Gastrocnemius medialis (tissue), 4 donors: ENCODE measurements around the gene ARMC8. TPM values are rescaled to one million over a fixed set of nuclear protein-coding genes. Genes with fewer than 3 reads are reported as not detected.

Source experiments
- ATAC-seq, 2 donors: fragments of 150-250 bp; one replicate each; pipeline ENCODE4 v1.9.1; 2016
- DNase-seq, 2 donors: peaks; one replicate each; pipeline ENCODE4 v3.0.0-alpha.2; 2019
- H3K27ac ChIP-seq, 4 donors: fragments of 200-600 bp; sonication (generic); 1 replicate in 1 of 4; 2 replicates in 3 of 4; pipeline ENCODE4 v1.5.1; 2016 to 2018; ENCODE audit warnings: mild to moderate bottlenecking in 2 of 4, moderate library complexity in 1 of 4
- H3K27me3 ChIP-seq, 3 donors: fragments of 200-600 bp; sonication (generic) in 2 of 3; 1 replicate in 1 of 3; 2 replicates in 2 of 3; pipeline versions ENCODE4 v1.5.1 to v1.6.0; 2016 to 2019; ENCODE audit warnings: mild to moderate bottlenecking in 1 of 3, moderate library complexity in 1 of 3
- H3K36me3 ChIP-seq, 2 donors: fragments of 200-600 bp; sonication (generic) in 1 of 2; one replicate each; pipeline ENCODE4 v1.5.1; 2017 to 2018
- H3K4me1 ChIP-seq, 2 donors: fragments of 200-600 bp; sonication (generic) in 1 of 2; one replicate each; pipeline ENCODE4 v1.5.1; 2016 to 2017; ENCODE audit warnings: mild to moderate bottlenecking in 2 of 2
- H3K4me3 ChIP-seq, 4 donors: fragments of 200-600 bp; sonication (generic) in 3 of 4; 1 replicate in 1 of 4; 2 replicates in 3 of 4; pipeline ENCODE4 v1.5.1; 2016 to 2019; ENCODE audit warnings: mild to moderate bottlenecking in 2 of 4
- H3K9me3 ChIP-seq, 3 donors: fragments of 200-600 bp; sonication (generic) in 2 of 3; 1 replicate in 1 of 3; 2 replicates in 2 of 3; pipeline ENCODE4 v1.5.1; 2016 to 2019
- CTCF ChIP-seq, 5 experiments: fragments of 450-650 bp in 3 of 5; fragments of 200-600 bp in 2 of 5; sonication (generic) in 2 of 5; IDR thresholded peaks in 4 of 5; conservative IDR thresholded peaks in 1 of 5; 1 replicate in 4 of 5; 2 replicates in 1 of 5; pipeline ENCODE4 v1.5.1; 2016 to 2019; ENCODE audit warnings: antibody characterized with exemption in 5 of 5, mild to moderate bottlenecking in 3 of 5, moderate library complexity in 3 of 5
- POLR2A ChIP-seq, 2 donors: fragments of 450-650 bp; IDR thresholded peaks; one replicate each; pipeline ENCODE4 v1.6.1; 2017; ENCODE audit warnings: antibody characterized with exemption in 2 of 2, mild to moderate bottlenecking in 2 of 2, moderate library complexity in 2 of 2
- in situ Hi-C, 4 donors: fragments of 200-750 bp; cut with MboI; loops; one replicate each; pipeline versions ENCODE4 v1.15.0 to v1.8.0; 2017; ENCODE audit warnings: low sequenced_read_pairs in 4 of 4
- intact Hi-C: fragments of 100-400 bp; cut with DNase I; formaldehyde crosslinking; loops from one replicate; pipeline ENCODE4 v1.15.1; 2023; ENCODE audit warnings: low total_unique reads
- total RNA-seq, 4 donors: library from RNA; depleted of rRNA; stranded (reverse); fragments of >200 nt; gene quantifications; one replicate each; pipeline versions ENCODE4 v1.1.0 to v1.2.3, GENCODE V29; 2016

The ARMC8 gene
- total RNA-seq, 4 donors from 2014 or later = 53.1 to 83.1 (median 65.8) TPM

GRCh38 chr3:138254216-138254615, 67.1 kb downstream of the ARMC8 start:
- Histone ChIP-seq H3K36me3 (peaks cover 0 to 5% of the 10 kb centered on the region in 2 donors), H3K27me3 (no peaks in the 10 kb centered on the region), H3K4me3 (no peak overlapping the region), H3K9me3 (no peaks in the 10 kb centered on the region), H3K4me1 (peaks cover 2 to 10% of the 10 kb centered on the region in 2 donors), H3K27ac (no peak overlapping the region)
- DNase-seq = no peak
- no peak for ATAC-seq
- no peak for TF ChIP-seq POLR2A (IDR thresholded peaks at IDR 0.05)
- TF ChIP-seq CTCF (IDR thresholded peaks at IDR 0.05 in 4 of 5, conservative IDR thresholded peaks at IDR 0.05 in 1 of 5) = no peak
- in situ Hi-C loops (no loop called here), intact Hi-C loops (no loop called here)

- H3K9me3 ChIP-seq = no peaks in the 10 kb centered on the region
- no peaks in the 10 kb centered on the region for H3K27me3 ChIP-seq
- peaks cover 2 to 10% of the 10 kb centered on the region in 2 donors for H3K4me1 ChIP-seq
- no peak for DNase-seq
- TF ChIP-seq POLR2A (IDR thresholded peaks at IDR 0.05) = no peak
- no peak for TF ChIP-seq CTCF (IDR thresholded peaks at IDR 0.05 in 4 of 5, conservative IDR thresholded peaks at IDR 0.05 in 1 of 5)
- H3K36me3 ChIP-seq = peaks cover 0 to 4% of the 10 kb centered on the region in 2 donors
- no peak overlapping the region for H3K4me3 ChIP-seq
- ATAC-seq = no peak
- in situ Hi-C loops (no loop called here), intact Hi-C loops (no loop called here)
- H3K27ac ChIP-seq = no peak overlapping the region
These were observed 68.9 kb downstream of the ARMC8 start for GRCh38 chr3:138256022-138256421.

- no peaks in the 10 kb centered on the region for H3K27me3 ChIP-seq
- in situ Hi-C loops (no loop called here), intact Hi-C loops (no loop called here)
- H3K4me3 ChIP-seq = no peak overlapping the region
- no peak for DNase-seq
- no peak for TF ChIP-seq CTCF (IDR thresholded peaks at IDR 0.05 in 4 of 5, conservative IDR thresholded peaks at IDR 0.05 in 1 of 5)
- no peak for TF ChIP-seq POLR2A (IDR thresholded peaks at IDR 0.05)
- H3K9me3 ChIP-seq = no peaks in the 10 kb centered on the region
- H3K4me1 ChIP-seq = peaks cover 2 to 10% of the 10 kb centered on the region in 2 donors
- H3K36me3 ChIP-seq = peaks cover 0 to 4% of the 10 kb centered on the region in 2 donors
- no peak overlapping the region for H3K27ac ChIP-seq
- ATAC-seq = no peak
These were observed 70.9 kb downstream of the ARMC8 start for GRCh38 chr3:138257986-138258385.

- Histone ChIP-seq H3K27ac (no peak overlapping the region), H3K9me3 (no peaks in the 10 kb centered on the region), H3K4me1 (peaks cover 2 to 10% of the 10 kb centered on the region in 2 donors), H3K27me3 (no peaks in the 10 kb centered on the region), H3K4me3 (no peak overlapping the region), H3K36me3 (peaks cover 0 to 8% of the 10 kb centered on the region in 2 donors)
- TF ChIP-seq POLR2A (IDR thresholded peaks at IDR 0.05) = no peak
- TF ChIP-seq CTCF (IDR thresholded peaks at IDR 0.05 in 4 of 5, conservative IDR thresholded peaks at IDR 0.05 in 1 of 5) = no peak
- ATAC-seq (no peak), DNase-seq (no peak)
- intact Hi-C loops = no loop called here
- in situ Hi-C loops = no loop called here
These were observed 72.0 kb downstream of the ARMC8 start for GRCh38 chr3:138259126-138259525.

- peaks cover 2 to 10% of the 10 kb centered on the region in 2 donors for H3K4me1 ChIP-seq
- DNase-seq = no peak
- no peak for ATAC-seq
- TF ChIP-seq POLR2A (IDR thresholded peaks at IDR 0.05) (no peak), CTCF (IDR thresholded peaks at IDR 0.05 in 4 of 5, conservative IDR thresholded peaks at IDR 0.05 in 1 of 5) (no peak)
- peaks cover 0 to 20% of the 10 kb centered on the region in 2 donors for H3K36me3 ChIP-seq
- H3K9me3 ChIP-seq = no peaks in the 10 kb centered on the region
- no peak overlapping the region for H3K27ac ChIP-seq
- intact Hi-C loops = no loop called here
- H3K4me3 ChIP-seq = no peak overlapping the region
- in situ Hi-C loops = no loop called here
- no peaks in the 10 kb centered on the region for H3K27me3 ChIP-seq
These were observed 73.5 kb downstream of the ARMC8 start for GRCh38 chr3:138260611-138261010.
